Parathyroid adenoma (tissue), 2 donors: ENCODE measurements around the gene INSYN2A.

Experiments
- H2AFZ ChIP-seq: fragments of 300-600 bp; sonication (generic); one replicate; pipeline ENCODE4 v1.7.0; 2017; ENCODE audit warnings: antibody characterized with exemption, mild to moderate bottlenecking
- H3K27ac ChIP-seq: fragments of 300-600 bp; sonication (generic); one replicate; pipeline ENCODE4 v1.7.0; 2017
- H3K27me3 ChIP-seq: fragments of 300-600 bp; sonication (generic); one replicate; pipeline ENCODE4 v1.7.0; 2017; ENCODE audit warnings: low read length; ENCODE audit not compliant: control insufficient read depth, insufficient read depth
- H3K36me3 ChIP-seq: fragments of 300-600 bp; sonication (generic); one replicate; pipeline ENCODE4 v1.7.0; 2017; ENCODE audit warnings: low read length; ENCODE audit not compliant: control insufficient read depth, insufficient read depth
- H3K4me1 ChIP-seq: fragments of 300-600 bp; sonication (generic); one replicate; pipeline ENCODE4 v1.7.0; 2017; ENCODE audit warnings: control low read depth
- H3K4me2 ChIP-seq: fragments of 300-600 bp; sonication (generic); one replicate; pipeline ENCODE4 v1.7.0; 2017; ENCODE audit warnings: low read length
- H3K4me3 ChIP-seq: fragments of 300-600 bp; sonication (generic); one replicate; pipeline ENCODE4 v1.7.0; 2017; ENCODE audit warnings: low read depth, low read length
- H3K79me2 ChIP-seq: fragments of 300-600 bp; sonication (generic); one replicate; pipeline ENCODE4 v1.7.0; 2017; ENCODE audit warnings: control low read depth
- H3K9ac ChIP-seq: fragments of 300-600 bp; sonication (generic); one replicate; pipeline ENCODE4 v1.7.0; 2017; ENCODE audit warnings: mild to moderate bottlenecking
- H3K9me3 ChIP-seq: fragments of 300-600 bp; sonication (generic); one replicate; pipeline ENCODE4 v1.7.0; 2017; ENCODE audit warnings: low read length; ENCODE audit not compliant: control insufficient read depth
- CTCF ChIP-seq: fragments of 300-600 bp; sonication (generic); IDR thresholded peaks from one replicate; pipeline ENCODE4 v1.7.0; 2017; ENCODE audit warnings: antibody characterized with exemption, mild to moderate bottlenecking
- donor health status: primary hyperparathyroidism.

INSYN2A gene

GRCh38 chr10:127194599-127194998, 1.8 kb downstream of the INSYN2A start:
- no peak overlapping the region for H2AFZ ChIP-seq
- H3K9me3 ChIP-seq, result no peaks in the 10 kb centered on the region
- H3K27ac ChIP-seq, result no peak overlapping the region
- H3K27me3 ChIP-seq, result no peaks in the 10 kb centered on the region
- no peaks in the 10 kb centered on the region for H3K79me2 ChIP-seq
- TF ChIP-seq CTCF, result no peak
- H3K36me3 ChIP-seq, result no peaks in the 10 kb centered on the region
- no peak overlapping the region for H3K4me3 ChIP-seq
- H3K4me1 ChIP-seq, result peaks cover 3% of the 10 kb centered on the region
- no peak overlapping the region for H3K4me2 ChIP-seq
- no peak overlapping the region for H3K9ac ChIP-seq

- Histone ChIP-seq H3K36me3 (no peaks in the 10 kb centered on the region), H3K9me3 (no peaks in the 10 kb centered on the region), H3K27ac (no peak overlapping the region), H3K9ac (no peak overlapping the region), H2AFZ (no peak overlapping the region), H3K4me2 (no peak overlapping the region), H3K4me1 (peaks cover 3% of the 10 kb centered on the region), H3K4me3 (no peak overlapping the region), H3K79me2 (no peaks in the 10 kb centered on the region), H3K27me3 (no peaks in the 10 kb centered on the region)
- TF ChIP-seq CTCF, result no peak
Measured at GRCh38 chr10:127194111-127194510, 2.3 kb downstream of the INSYN2A start.

GRCh38 chr10:127193125-127193524, 3.3 kb downstream of the INSYN2A start:
- Histone ChIP-seq H3K79me2 (no peaks in the 10 kb centered on the region), H3K27ac (no peak overlapping the region), H3K9ac (no peak overlapping the region), H3K9me3 (no peaks in the 10 kb centered on the region), H2AFZ (no peak overlapping the region), H3K4me2 (no peak overlapping the region), H3K27me3 (no peaks in the 10 kb centered on the region), H3K4me3 (no peak overlapping the region), H3K36me3 (no peaks in the 10 kb centered on the region), H3K4me1 (peaks cover 3% of the 10 kb centered on the region)
- no peak for TF ChIP-seq CTCF

- H3K9me3 ChIP-seq, result no peaks in the 10 kb centered on the region
- no peak overlapping the region for H3K4me3 ChIP-seq
Measured at GRCh38 chr10:127190427-127190826, 6.0 kb downstream of the INSYN2A start.

More at GRCh38 chr10:127190427-127190826, 6.0 kb downstream of the INSYN2A start:
- Histone ChIP-seq H3K4me1 (peaks cover 3% of the 10 kb centered on the region), H3K27ac (no peak overlapping the region), H3K9ac (no peak overlapping the region), H3K79me2 (no peaks in the 10 kb centered on the region), H2AFZ (no peak overlapping the region), H3K27me3 (no peaks in the 10 kb centered on the region), H3K36me3 (no peaks in the 10 kb centered on the region), H3K4me2 (no peak overlapping the region)
- no peak for TF ChIP-seq CTCF
